Measurements from ENCODE around the gene WDR59. TPM values are rescaled to one million over a fixed set of nuclear protein-coding genes. Genes with fewer than 3 reads are reported as not detected.
"Not testable (repeated sequence)": the region's sequence is repeated elsewhere in the genome, so short reads cannot be mapped to it uniquely, and the experiment has no call there.

Gene WDR59
- total RNA-seq, 4 donors from 2014 or later, result 29.1 to 112 (median 42.6) TPM

DNA sequence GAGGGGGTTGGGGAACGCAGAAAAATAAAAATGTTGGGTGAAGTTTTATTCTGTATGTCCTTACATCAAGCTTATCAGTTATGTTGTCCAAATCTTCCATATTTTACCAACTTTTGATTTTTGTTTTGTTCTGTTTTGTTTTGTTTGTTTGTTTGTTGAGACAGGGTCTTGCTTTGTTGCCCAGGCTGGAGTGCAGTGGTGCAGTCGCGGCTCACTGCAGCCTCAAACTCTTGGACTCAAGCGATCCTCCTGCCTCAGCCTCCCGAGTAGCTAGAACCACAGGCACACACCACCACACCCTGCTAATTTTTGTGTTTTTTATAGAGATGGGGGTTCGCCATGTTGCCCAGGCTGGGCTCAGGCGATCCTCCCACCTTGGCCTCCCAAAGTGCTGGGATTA lies 34.7 kb upstream of the WDR59 start:
- Histone ChIP-seq H3K27me3 (no peaks in the 10 kb centered on the region), H3K27ac (no peak overlapping the region), H3K9me3 (peaks cover 3 to 6% of the 10 kb centered on the region in 2 donors), H3K36me3 (peaks cover 0 to 9% (median 0%) of the 10 kb centered on the region in 4 donors), H3K4me1 (peaks cover 0 to 30% (median 4%) of the 10 kb centered on the region in 4 donors), H3K4me3 (no peak overlapping the region)
- TF ChIP-seq EP300 (IDR thresholded peaks at IDR 0.05; ENCODE audit: low read depth) (no peak), POLR2A (IDR thresholded peaks at IDR 0.05) (no peak), POLR2AphosphoS5 (IDR thresholded peaks at IDR 0.05) (no peak)
- TF ChIP-seq, protein P1, sequence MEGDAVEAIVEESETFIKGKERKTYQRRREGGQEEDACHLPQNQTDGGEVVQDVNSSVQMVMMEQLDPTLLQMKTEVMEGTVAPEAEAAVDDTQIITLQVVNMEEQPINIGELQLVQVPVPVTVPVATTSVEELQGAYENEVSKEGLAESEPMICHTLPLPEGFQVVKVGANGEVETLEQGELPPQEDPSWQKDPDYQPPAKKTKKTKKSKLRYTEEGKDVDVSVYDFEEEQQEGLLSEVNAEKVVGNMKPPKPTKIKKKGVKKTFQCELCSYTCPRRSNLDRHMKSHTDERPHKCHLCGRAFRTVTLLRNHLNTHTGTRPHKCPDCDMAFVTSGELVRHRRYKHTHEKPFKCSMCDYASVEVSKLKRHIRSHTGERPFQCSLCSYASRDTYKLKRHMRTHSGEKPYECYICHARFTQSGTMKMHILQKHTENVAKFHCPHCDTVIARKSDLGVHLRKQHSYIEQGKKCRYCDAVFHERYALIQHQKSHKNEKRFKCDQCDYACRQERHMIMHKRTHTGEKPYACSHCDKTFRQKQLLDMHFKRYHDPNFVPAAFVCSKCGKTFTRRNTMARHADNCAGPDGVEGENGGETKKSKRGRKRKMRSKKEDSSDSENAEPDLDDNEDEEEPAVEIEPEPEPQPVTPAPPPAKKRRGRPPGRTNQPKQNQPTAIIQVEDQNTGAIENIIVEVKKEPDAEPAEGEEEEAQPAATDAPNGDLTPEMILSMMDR (IDR thresholded peaks at IDR 0.05), result no peak
- intact Hi-C loops (cut with DNase I; ENCODE audit: low total_unique reads), result no loop called here
- 94 to 100% methylated on average over 3 to 7 of the region's 7 CpGs for WGBS, 2 donors (ENCODE audit: low coverage in 1 of 2)
- in situ Hi-C loops (cut with MboI; ENCODE audit: low pct_ligation_motif_present in 1 of 4, low pct_unique_long_range_greater_than_20kb in 1 of 4, low sequenced_read_pairs in 3 of 4), result no loop called here
- DNase-seq, result no peak

DNA sequence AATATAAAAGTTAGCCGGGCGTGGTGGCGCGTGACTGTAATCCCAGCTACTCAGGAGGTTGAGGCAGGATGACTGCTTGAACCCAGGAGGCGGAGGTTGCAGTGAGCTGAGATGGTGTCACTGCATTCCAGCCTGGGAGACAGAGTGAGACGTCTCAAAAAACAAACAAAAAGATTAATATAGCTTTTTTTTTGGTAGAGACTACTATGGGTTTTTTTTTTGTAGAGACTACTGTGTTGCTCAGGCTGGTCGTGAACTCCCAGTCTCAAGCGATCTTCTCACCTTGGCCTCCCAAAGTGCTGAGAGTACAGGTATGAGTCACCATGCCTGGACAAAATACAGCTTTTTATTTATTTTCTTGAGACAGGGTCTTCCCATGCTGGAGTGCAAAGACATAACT lies 34.1 kb upstream of the WDR59 start:
- WGBS, 2 donors (ENCODE audit: low coverage in 1 of 2), result 79 to 85% methylated on average over 3 to 8 of the region's 8 CpGs
- intact Hi-C loops (cut with DNase I; ENCODE audit: low total_unique reads), result no loop called here
- Histone ChIP-seq H3K4me3 (no peak overlapping the region), H3K9me3 (peaks cover 3 to 6% of the 10 kb centered on the region in 2 donors), H3K36me3 (peaks cover 0 to 9% (median 0%) of the 10 kb centered on the region in 4 donors), H3K4me1 (peaks cover 0 to 25% (median under 1%) of the 10 kb centered on the region in 4 donors), H3K27ac (no peak overlapping the region), H3K27me3 (no peaks in the 10 kb centered on the region)
- DNase-seq, result no peak
- in situ Hi-C loops (cut with MboI; ENCODE audit: low pct_ligation_motif_present in 1 of 4, low pct_unique_long_range_greater_than_20kb in 1 of 4, low sequenced_read_pairs in 3 of 4), result no loop called here
- TF ChIP-seq POLR2AphosphoS5 (IDR thresholded peaks at IDR 0.05) (no peak), POLR2A (IDR thresholded peaks at IDR 0.05) (no peak), EP300 (IDR thresholded peaks at IDR 0.05; ENCODE audit: low read depth) (no peak)
- TF ChIP-seq, protein P1 (IDR thresholded peaks at IDR 0.05), result no peak

DNA sequence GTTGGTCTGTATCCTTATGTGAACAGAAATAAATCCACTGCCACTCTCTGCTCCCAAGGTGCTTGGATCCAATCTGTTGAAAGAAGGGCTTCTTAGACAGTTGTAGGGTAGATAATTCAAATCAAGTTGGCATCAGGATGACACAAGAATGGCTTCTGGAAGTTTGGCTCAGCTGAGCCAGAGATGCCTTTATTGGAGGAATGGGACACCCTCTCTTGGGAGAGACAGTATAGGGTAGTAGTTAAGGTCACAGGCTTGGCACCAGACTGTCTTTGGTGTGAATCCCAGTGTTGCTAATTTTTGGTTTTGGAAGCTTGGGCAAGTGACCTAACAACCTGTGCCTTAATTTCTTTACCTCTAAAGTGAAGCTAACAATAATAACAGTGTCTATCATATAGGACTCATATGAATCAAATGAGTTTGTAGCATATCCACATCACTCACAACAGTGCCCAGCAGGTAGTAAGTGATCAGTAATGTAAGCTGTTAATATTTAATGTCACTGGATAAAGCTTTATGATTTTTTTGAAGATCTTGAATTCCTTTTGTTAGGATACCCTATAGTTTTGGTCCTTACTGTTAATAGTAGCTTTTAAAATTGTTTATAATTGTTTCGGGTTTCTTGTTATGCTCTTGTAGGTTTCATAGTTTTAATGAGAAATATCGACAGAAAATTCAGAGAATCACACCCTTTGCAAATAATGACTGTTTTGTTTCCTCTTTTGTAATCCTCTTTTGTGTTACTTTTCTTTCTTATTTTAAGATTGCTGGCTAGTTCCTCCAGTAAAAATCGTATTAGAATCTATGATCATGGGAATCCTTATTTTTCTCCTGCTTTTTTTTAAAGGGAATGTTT lies 33.0 kb upstream of the WDR59 start:
- in situ Hi-C loops (cut with MboI; ENCODE audit: low pct_ligation_motif_present in 1 of 4, low pct_unique_long_range_greater_than_20kb in 1 of 4, low sequenced_read_pairs in 3 of 4) (no loop called here), intact Hi-C loops (cut with DNase I; ENCODE audit: low total_unique reads) (no loop called here)
- peak overlapping the region in 1 of 4 donors; percentile 20 for H3K27ac ChIP-seq
- peaks cover 3 to 6% of the 10 kb centered on the region in 2 donors for H3K9me3 ChIP-seq
- H3K27me3 ChIP-seq, result no peaks in the 10 kb centered on the region
- no peak overlapping the region for H3K4me3 ChIP-seq
- H3K4me1 ChIP-seq, result peaks cover 0 to 24% (median 1%) of the 10 kb centered on the region in 4 donors
- DNase-seq, result no peak
- TF ChIP-seq, protein P1 (IDR thresholded peaks at IDR 0.05), result no peak
- TF ChIP-seq EP300 (IDR thresholded peaks at IDR 0.05; ENCODE audit: low read depth), result no peak
- no peak for TF ChIP-seq POLR2A (IDR thresholded peaks at IDR 0.05)
- no peak for TF ChIP-seq POLR2AphosphoS5 (IDR thresholded peaks at IDR 0.05)
- H3K36me3 ChIP-seq, result peaks cover 0 to 9% (median 0%) of the 10 kb centered on the region in 4 donors
- 45 to 47% methylated on average over 3 of the region's 3 CpGs for WGBS, 2 donors (ENCODE audit: low coverage in 1 of 2)

DNA sequence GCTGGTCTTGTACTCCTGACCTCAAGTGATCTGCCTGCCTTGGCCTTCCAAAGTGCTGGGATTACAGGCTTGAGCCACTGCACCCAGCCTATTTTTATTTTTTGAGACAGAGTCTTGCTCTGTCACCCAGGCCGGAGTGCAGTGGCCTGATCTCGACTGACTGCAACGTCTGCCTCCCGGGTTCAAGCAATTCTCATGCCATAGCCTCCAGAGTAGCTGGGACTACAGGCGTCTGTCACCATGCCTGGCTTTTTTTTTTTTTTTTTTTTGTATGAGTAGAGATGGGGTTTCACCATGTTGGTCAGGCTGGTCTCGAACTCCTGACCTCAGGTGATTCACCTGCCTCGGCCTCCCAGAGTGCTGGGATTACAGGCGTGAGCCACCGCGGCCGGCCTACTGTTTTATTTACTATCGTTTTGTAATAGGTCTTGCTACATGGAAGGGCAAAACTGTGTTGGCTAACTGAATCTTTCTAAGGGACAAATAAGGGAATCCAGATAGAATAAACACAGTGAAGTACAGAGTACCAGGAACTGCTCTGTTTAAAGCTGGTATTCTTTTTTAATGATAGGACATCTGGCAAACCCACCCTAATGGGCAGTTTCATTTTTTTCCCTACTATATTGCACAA lies 31.6 kb upstream of the WDR59 start:
- 89 to 100% methylated on average over 1 to 12 of the region's 12 CpGs for whole genome bisulfite sequencing, 2 donors (ENCODE audit: low coverage in 1 of 2)
- in situ Hi-C loops (cut with MboI; ENCODE audit: low pct_ligation_motif_present in 1 of 4, low pct_unique_long_range_greater_than_20kb in 1 of 4, low sequenced_read_pairs in 3 of 4); H3K27me3 ChIP-seq; H3K27ac ChIP-seq; H3K9me3 ChIP-seq; intact Hi-C loops (cut with DNase I; ENCODE audit: low total_unique reads); H3K4me3 ChIP-seq; H3K36me3 ChIP-seq; DNase-seq: not testable (repeated sequence)
- peaks cover 3 to 37% (median 14%) of the 10 kb centered on the region in 4 donors for H3K4me1 ChIP-seq

All from transverse colon (tissue), 4 donors.